Dedifferentiated amniotic fluid mesenchymal stem cell (primary cell): Measurements from ENCODE around the gene PLA2G7.

ENCODE experiments used
- DNase-seq: peaks from one replicate; pipeline ENCODE4 v3.0.0-alpha.2; 2016; ENCODE audit errors: extremely low spot score

PLA2G7 gene

DNA sequence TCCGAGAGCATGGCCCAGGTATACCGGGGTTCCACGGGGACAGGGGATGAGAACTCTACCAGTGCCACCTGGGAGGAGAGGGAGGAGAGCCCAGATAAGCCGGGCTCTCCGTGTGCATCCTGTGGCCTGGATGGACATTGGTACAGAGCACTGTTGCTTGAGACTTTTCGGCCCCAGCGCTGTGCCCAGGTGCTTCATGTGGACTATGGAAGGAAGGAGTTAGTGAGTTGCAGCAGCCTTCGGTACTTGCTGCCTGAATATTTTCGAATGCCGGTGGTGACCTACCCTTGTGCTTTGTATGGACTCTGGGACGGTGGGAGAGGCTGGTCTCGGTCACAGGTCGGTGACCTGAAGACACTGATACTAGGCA lies 46.2 kb downstream of the PLA2G7 start:
- no peak for DNase-seq

DNA sequence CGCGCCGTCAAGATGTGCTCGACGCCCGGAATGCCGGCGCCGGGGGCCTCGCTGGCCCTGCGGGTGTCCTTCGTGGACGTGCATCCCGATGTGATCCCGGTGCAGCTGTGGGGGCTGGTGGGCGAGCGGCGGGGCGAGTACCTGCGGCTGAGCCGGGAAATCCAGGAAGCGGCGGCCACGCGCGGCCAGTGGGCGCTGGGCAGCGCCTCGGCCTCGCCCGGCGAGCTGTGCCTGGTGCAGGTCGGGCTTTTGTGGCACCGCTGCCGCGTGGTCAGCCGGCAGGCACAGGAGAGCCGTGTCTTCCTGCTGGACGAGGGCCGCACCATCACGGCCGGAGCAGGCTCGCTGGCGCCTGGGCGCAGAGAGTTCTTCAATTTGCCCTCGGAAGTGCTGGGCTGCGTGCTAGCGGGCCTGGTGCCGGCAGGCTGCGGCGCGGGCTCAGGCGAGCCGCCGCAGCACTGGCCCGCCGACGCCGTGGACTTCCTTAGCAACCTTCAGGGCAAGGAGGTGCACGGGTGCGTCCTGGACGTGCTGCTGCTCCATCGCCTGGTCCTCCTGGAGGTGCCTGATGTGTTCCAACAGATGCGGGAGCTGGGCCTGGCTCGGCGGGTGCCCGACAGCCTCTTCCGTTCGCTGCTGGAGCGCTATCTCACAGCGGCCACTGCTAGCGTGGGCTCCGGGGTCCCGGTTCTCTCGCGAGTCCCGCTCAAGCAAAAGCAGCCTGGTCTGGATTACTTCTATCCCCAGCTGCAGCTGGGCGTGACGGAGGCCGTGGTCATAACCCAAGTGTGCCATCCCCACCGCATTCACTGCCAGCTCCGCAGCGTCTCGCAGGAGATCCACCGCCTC lies 46.8 kb downstream of the PLA2G7 start:
- DNase-seq, result no peak

DNA sequence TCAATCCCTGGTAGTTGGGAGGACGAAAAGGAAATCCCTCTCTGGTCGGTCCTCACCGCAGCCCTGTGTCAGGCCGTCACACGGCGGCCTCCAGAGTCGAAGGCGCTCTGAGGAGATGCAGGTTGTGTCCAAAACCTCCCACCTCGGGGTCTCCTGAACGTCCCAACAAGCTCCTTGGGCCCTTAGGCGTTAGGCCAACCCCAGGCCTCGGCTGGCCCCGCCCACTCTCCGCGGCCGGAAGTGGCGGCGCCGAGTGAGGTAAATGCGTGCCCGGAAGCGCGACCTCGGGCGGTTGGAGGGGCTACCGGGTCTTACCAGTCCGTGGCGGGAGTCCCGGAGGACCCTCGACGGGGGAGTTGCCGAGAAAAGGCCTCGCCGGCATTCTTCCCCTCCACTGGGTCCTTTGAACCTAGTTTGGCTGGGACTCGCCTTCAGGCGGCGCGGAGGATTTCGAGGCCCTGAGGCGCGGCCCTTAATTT lies 47.5 kb downstream of the PLA2G7 start, which contains the start of gene TDRD6:
TDRD6 (plus strand) TSS at position 267 of the 479 bp plus-strand sequence. CDS start 244 bp downstream, outside the sequence.
- no peak for DNase-seq

DNA sequence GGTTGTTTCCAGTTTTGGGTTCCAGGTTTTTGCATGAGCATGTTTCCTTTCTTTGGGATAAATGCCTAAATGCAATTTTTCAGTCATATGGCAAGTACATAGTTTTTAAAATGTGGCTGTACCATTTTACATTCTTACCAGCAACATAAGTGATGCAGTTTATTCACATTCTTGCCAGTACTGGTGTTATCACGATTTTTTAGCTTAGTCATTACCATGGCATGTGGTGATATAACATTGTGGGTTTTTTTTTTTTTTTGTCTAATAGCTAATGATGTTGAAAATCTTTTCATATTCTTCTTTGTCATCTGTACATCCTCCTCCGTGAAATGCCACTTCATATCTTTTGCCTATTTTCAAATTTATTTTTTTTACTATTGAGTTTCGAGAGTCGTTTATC lies 50.4 kb downstream of the PLA2G7 start:
- no peak for DNase-seq

DNA sequence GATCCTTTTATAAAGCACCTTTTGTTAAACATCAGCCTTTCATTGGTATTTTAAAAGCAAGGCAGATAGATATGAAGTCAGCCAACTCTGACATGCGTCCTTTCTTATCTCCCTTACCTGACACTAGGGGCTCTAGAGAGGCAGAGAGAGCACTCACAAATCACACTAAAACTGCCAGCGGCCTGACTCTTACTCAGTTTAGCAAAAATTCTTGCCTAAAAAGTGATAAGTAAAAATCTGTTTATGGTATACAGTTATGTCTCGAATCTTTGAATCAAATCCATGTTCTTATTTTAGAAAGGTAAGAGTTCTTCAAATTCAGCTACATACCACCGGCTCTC lies 57.9 kb downstream of the PLA2G7 start:
- no peak for DNase-seq

DNA sequence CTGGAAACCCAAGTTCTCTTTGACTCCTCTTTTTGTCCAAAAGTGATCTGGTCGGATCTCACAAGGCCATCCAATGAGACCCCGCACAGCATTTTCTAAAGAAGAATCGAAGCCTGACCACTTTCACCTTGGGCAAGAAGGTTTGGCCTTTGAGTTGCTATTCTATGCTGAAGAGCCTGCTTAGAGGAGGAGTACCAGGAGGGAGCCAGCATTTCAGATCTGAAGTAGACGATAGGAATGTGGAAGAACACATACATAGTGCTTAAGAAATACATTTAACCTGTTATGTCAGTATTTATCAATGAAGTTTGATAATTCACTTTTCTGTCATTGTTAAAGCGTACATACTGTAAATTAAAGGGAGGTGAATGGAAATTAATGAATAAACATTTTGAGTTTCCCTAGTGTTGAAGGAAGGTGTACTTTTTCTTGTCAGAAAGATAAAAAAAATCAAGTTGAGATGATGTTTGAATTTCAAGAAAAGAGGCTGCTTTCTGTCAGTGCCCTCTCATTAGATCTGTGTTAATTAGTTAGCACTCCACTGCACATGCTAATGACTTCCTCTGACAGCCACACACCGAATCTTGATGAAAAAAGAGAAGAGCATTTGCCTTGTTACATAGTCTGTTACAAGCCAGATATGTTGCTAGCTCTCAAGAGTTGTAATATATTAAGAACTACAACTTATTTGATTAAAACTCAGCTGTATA lies 58.4 kb downstream of the PLA2G7 start:
- no peak for DNase-seq

DNA sequence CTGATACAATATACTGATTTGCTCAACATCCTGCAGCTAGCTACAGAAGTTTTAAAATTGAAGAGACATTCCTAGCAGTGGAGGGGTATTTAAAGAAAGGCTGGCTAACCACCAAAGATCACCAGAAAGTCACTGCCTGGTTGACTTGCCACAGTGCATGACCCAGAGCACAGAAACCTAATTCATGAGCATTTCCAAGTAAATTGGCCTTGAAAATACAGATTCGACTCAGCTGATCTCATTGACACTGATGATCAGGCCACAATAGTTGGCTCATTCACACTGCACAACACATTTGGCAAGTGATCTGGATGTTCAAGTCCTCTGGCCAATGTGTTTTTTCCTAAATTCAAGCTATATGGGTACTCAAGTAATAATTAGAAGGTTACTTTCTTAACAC lies 60.8 kb downstream of the PLA2G7 start:
- DNase-seq, result no peak

DNA sequence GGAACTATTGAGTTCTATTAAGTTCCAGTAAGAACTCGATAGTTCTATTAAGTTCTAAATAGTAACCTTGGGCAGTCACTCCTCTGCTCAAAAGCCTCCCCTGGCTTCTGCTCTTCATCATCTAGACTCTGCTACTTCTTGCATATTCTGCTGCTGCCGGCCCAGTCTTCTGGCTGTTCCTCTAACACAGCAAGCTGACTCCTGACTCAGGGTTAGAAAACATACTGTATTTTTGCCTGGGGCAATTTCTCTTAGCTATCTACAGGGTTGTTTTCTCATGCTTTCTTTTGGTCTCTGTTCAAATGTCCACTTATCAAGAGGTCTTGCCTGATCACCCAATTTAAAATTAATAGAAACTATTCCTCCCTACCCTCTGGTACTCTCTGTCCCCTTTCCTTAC lies 67.8 kb downstream of the PLA2G7 start:
- no peak for DNase-seq

DNA sequence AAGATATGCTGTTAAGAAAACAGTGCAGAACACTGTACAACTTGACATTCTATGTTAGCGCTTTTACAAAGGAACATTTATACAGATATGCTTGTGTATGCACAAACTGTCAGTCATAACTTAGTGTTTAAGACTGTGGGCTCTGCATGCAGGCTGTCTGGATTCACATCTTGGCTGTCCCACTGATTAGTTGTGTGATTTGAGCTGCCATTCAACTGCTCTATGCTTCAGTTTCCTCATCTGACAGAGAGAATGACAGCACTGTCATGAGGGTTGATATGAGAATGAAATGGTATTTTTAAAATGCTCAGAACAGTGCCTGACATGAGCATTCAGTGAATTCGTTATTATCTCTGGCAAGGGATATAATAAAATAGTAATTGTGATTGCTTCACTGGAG lies 73.7 kb downstream of the PLA2G7 start:
- DNase-seq, result no peak

DNA sequence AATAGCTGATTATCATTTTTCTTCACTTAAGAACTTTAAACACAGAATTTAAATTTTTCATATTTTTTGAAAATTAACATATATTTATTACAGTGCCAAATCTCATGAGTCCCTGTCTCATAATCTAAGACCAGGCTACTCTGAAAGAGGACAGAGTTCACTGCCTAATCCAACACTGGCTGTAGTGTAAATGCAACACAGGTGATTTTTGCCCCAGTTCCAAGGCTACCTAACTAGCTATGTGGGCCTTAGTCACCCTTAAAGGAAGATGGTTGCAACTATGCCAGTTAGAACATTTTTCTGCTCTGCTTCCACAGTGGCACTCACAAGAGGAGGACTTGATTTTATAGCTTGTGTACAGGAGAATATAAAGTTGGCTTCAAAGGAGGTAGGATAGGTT lies 77.5 kb downstream of the PLA2G7 start:
- no peak for DNase-seq

DNA sequence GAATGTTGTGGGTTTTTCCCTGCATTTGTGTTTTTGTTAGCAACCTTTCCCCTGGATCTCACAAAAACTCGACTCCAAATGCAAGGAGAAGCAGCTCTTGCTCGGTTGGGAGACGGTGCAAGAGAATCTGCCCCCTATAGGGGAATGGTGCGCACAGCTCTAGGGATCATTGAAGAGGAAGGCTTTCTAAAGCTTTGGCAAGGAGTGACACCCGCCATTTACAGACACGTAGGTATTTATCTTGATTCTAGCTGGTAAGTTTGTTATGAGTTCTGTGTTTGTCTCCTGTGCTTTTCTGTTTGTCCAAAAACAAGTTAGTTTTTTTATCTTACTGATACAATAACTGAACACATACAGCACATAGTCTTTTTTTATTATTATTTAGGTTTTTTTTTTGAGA lies 79.4 kb downstream of the PLA2G7 start:
- DNase-seq, result no peak
